Astrocyte (in vitro differentiated cells and primary cell): ENCODE measurements around the gene EML6. TPM values are rescaled to one million over a fixed set of nuclear protein-coding genes. Genes with fewer than 3 reads are reported as not detected.

ENCODE experiments used
- DNase-seq: peaks from one replicate; pipeline ENCODE4 v3.0.0-alpha.2; 2010; ENCODE audit warnings: low read depth
- FAIRE-seq: peaks from 2 replicates; lab custom pipeline; 2011; peaks lifted over from hg19 to GRCh38; lab: Jason Lieb, UNC
- H2AFZ ChIP-seq: 2 replicates; pipeline ENCODE4 v1.6.0; 2012; ENCODE audit warnings: low read depth, low read length, inconsistent platforms
- H3K27ac ChIP-seq: 2 replicates; pipeline ENCODE4 v1.5.1; 2011; ENCODE audit warnings: low read depth, low read length, inconsistent platforms
- H3K27me3 ChIP-seq: 2 replicates; pipeline ENCODE4 v1.6.0; 2011; ENCODE audit warnings: low read length, inconsistent platforms; ENCODE audit not compliant: insufficient read depth
- H3K36me3 ChIP-seq: 2 replicates; pipeline ENCODE4 v1.5.1; 2011; ENCODE audit warnings: low read length, inconsistent platforms; ENCODE audit not compliant: insufficient read depth
- H3K4me1 ChIP-seq: 2 replicates; pipeline ENCODE4 v1.5.1; 2011; ENCODE audit warnings: low read length, inconsistent platforms; ENCODE audit not compliant: insufficient read depth
- H3K4me2 ChIP-seq: 2 replicates; pipeline ENCODE4 v1.6.0; 2012; ENCODE audit warnings: low read length, inconsistent platforms
- H3K4me3 ChIP-seq: 2 replicates; pipeline ENCODE4 v1.5.1; 2011; ENCODE audit warnings: low read depth, mild to moderate bottlenecking, low read length, inconsistent platforms; ENCODE audit not compliant: insufficient read depth
- H3K79me2 ChIP-seq: 2 replicates; pipeline ENCODE4 v1.6.0; 2012; ENCODE audit warnings: mild to moderate bottlenecking, low read length, inconsistent platforms; ENCODE audit not compliant: insufficient read depth
- H3K9ac ChIP-seq: 2 replicates; pipeline ENCODE4 v1.6.0; 2012; ENCODE audit warnings: mild to moderate bottlenecking, low read length, inconsistent platforms
- H3K9me3 ChIP-seq: 2 replicates; pipeline ENCODE4 v1.5.1; 2012; ENCODE audit warnings: low read depth, mild to moderate bottlenecking, low read length, inconsistent platforms; ENCODE audit not compliant: insufficient read depth
- H4K20me1 ChIP-seq: 2 replicates; pipeline ENCODE4 v1.6.0; 2012; ENCODE audit warnings: low read length, inconsistent platforms; ENCODE audit not compliant: insufficient read depth
- H3K27ac Mint-ChIP-seq: one replicate; pipeline ENCODE4 v1.8.0; 2021; ENCODE audit warnings: mild to moderate bottlenecking, mixed read lengths; ENCODE audit not compliant: unreplicated experiment
- H3K27me3 Mint-ChIP-seq: one replicate; pipeline ENCODE4 v1.8.0; 2021; ENCODE audit warnings: low read depth, mixed read lengths; ENCODE audit not compliant: unreplicated experiment
- H3K36me3 Mint-ChIP-seq: one replicate; pipeline ENCODE4 v1.8.0; 2021; ENCODE audit warnings: low read depth, mixed read lengths; ENCODE audit not compliant: unreplicated experiment
- H3K4me1 Mint-ChIP-seq: one replicate; pipeline ENCODE4 v1.8.0; 2021; ENCODE audit warnings: low read depth, mixed read lengths; ENCODE audit not compliant: unreplicated experiment
- H3K4me3 Mint-ChIP-seq: one replicate; pipeline ENCODE4 v1.8.0; 2021; ENCODE audit warnings: mild to moderate bottlenecking, moderate library complexity, mixed read lengths; ENCODE audit not compliant: unreplicated experiment
- H3K9me3 Mint-ChIP-seq: one replicate; pipeline ENCODE4 v1.8.0; 2021; ENCODE audit warnings: mild to moderate bottlenecking, mixed read lengths; ENCODE audit not compliant: unreplicated experiment
- CTCF ChIP-seq: IDR thresholded peaks from 2 replicates; pipeline ENCODE4 v1.5.1; 2011; ENCODE audit warnings: low read depth, mild to moderate bottlenecking, inconsistent platforms, low read length, moderate library complexity; ENCODE audit not compliant: insufficient read depth
- EZH2 ChIP-seq: IDR thresholded peaks from 2 replicates; pipeline ENCODE4 v1.6.1; 2012; ENCODE audit warnings: mild to moderate bottlenecking, low read length, inconsistent platforms; ENCODE audit not compliant: insufficient read depth
- total RNA-seq: library from RNA; stranded (reverse); gene quantifications from 2 replicates; pipeline ENCODE4 v1.2.1, GENCODE V29; 2021

EML6 gene
- total RNA-seq, 1 donor from 2014 or later, result 0.23 TPM

GRCh38 chr2:54915101-54915500 is 191.6 kb downstream of the EML6 start:
- no peaks in the 10 kb centered on the region for H4K20me1 ChIP-seq
- Mint-ChIP-seq H3K36me3 (no peaks in the 10 kb centered on the region), H3K4me1 (peaks cover 4% of the 10 kb centered on the region), H3K9me3 (peaks cover 5% of the 10 kb centered on the region), H3K4me3 (no peak overlapping the region), H3K27ac (no peak overlapping the region), H3K27me3 (peaks cover 4% of the 10 kb centered on the region)
- no peaks in the 10 kb centered on the region for H3K36me3 ChIP-seq
- no peaks in the 10 kb centered on the region for H3K27me3 ChIP-seq
- H3K9ac ChIP-seq, result no peak overlapping the region
- no peaks in the 10 kb centered on the region for H3K79me2 ChIP-seq
- DNase-seq (no peak), FAIRE-seq (no peak)
- H2AFZ ChIP-seq, result no peak overlapping the region
- H3K4me2 ChIP-seq, result no peak overlapping the region
- H3K27ac ChIP-seq, result no peak overlapping the region
- TF ChIP-seq EZH2, result no peak
- no peak for TF ChIP-seq CTCF
- H3K4me1 ChIP-seq, result no peaks in the 10 kb centered on the region
- H3K9me3 ChIP-seq, result no peaks in the 10 kb centered on the region
- H3K4me3 ChIP-seq, result no peak overlapping the region

GRCh38 chr2:54916637-54917036 is 193.2 kb downstream of the EML6 start:
- Histone ChIP-seq H4K20me1 (no peaks in the 10 kb centered on the region), H3K9ac (no peak overlapping the region), H3K79me2 (no peaks in the 10 kb centered on the region), H3K36me3 (no peaks in the 10 kb centered on the region), H3K4me1 (no peaks in the 10 kb centered on the region), H3K27ac (no peak overlapping the region), H3K9me3 (no peaks in the 10 kb centered on the region), H2AFZ (no peak overlapping the region), H3K4me2 (no peak overlapping the region), H3K4me3 (no peak overlapping the region), H3K27me3 (no peaks in the 10 kb centered on the region)
- Mint-ChIP-seq H3K27me3 (peaks cover 4% of the 10 kb centered on the region), H3K9me3 (peaks cover 10% of the 10 kb centered on the region), H3K4me1 (peaks cover 4% of the 10 kb centered on the region), H3K27ac (no peak overlapping the region), H3K36me3 (no peaks in the 10 kb centered on the region), H3K4me3 (no peak overlapping the region)
- TF ChIP-seq CTCF (no peak), EZH2 (no peak)
- FAIRE-seq, result no peak
- DNase-seq, result no peak

GRCh38 chr2:54918647-54919280 is 195.3 kb downstream of the EML6 start:
- Mint-ChIP-seq H3K27me3 (peaks cover 4% of the 10 kb centered on the region), H3K9me3 (peaks cover 9% of the 10 kb centered on the region), H3K36me3 (peaks cover 2% of the 10 kb centered on the region), H3K4me1 (peaks cover under 1% of the 10 kb centered on the region), H3K27ac (no peak overlapping the region), H3K4me3 (no peak overlapping the region)
- Histone ChIP-seq H3K27ac (no peak overlapping the region), H3K9me3 (no peaks in the 10 kb centered on the region), H3K9ac (no peak overlapping the region), H3K4me2 (no peak overlapping the region), H3K27me3 (no peaks in the 10 kb centered on the region), H3K36me3 (no peaks in the 10 kb centered on the region), H3K4me1 (no peaks in the 10 kb centered on the region), H4K20me1 (no peaks in the 10 kb centered on the region), H2AFZ (no peak overlapping the region), H3K4me3 (no peak overlapping the region), H3K79me2 (no peaks in the 10 kb centered on the region)
- DNase-seq (no peak), FAIRE-seq (no peak)
- TF ChIP-seq EZH2 (no peak), CTCF (no peak)
